Heart left ventricle (tissue), 16 donors: ENCODE data around the gene PHF20. TPM values are rescaled to one million over a fixed set of nuclear protein-coding genes. Genes with fewer than 3 reads are reported as not detected.
"Not testable (repeated sequence)": the region's sequence is repeated elsewhere in the genome, so short reads cannot be mapped to it uniquely, and the experiment has no call there.

ENCODE experiments used
- ATAC-seq, 4 donors: fragments of 200-7000 bp; cut with Tn5 transposase; one replicate each; pipeline ENCODE4 v1.9.1; 2020 to 2022; ENCODE audit warnings: moderate library complexity in 4 of 4, mild to moderate bottlenecking in 3 of 4, moderate number of reproducible peaks in 1 of 4
- DNase-seq, 5 donors: peaks; one replicate each; pipeline ENCODE4 v3.0.0-alpha.2; 2020
- H3K27ac ChIP-seq, 12 donors: fragments of 200-600 bp; sonication (generic) in 4 of 12; one replicate each; pipeline versions ENCODE4 v1.5.0 to v1.8.0; 2016 to 2022; ENCODE audit warnings: mild to moderate bottlenecking in 2 of 12
- H3K27me3 ChIP-seq, 9 donors: fragments of 200-600 bp; sonication (generic) in 2 of 9; one replicate each; pipeline versions ENCODE4 v1.5.1 to v1.8.0; 2016 to 2022; ENCODE audit warnings: mild to moderate bottlenecking in 3 of 9
- H3K36me3 ChIP-seq, 9 donors: fragments of 200-600 bp; sonication (generic) in 2 of 9; one replicate each; pipeline versions ENCODE4 v1.5.0 to v1.8.0; 2018 to 2022; ENCODE audit warnings: mild to moderate bottlenecking in 2 of 9
- H3K4me1 ChIP-seq, 12 donors: fragments of 200-600 bp; sonication (generic) in 4 of 12; one replicate each; pipeline versions ENCODE4 v1.5.0 to v1.8.0; 2016 to 2022; ENCODE audit warnings: mild to moderate bottlenecking in 3 of 12
- H3K4me3 ChIP-seq, 12 donors: fragments of 200-600 bp; sonication (generic) in 4 of 12; one replicate each; pipeline versions ENCODE4 v1.5.0 to v1.8.0; 2017 to 2022; ENCODE audit warnings: mild to moderate bottlenecking in 9 of 12, moderate library complexity in 4 of 12
- H3K9me3 ChIP-seq, 12 donors: fragments of 200-600 bp; sonication (generic) in 4 of 12; one replicate each; pipeline versions ENCODE4 v1.5.0 to v1.8.0; 2016 to 2022; ENCODE audit warnings: mild to moderate bottlenecking in 1 of 12
- POLR2A ChIP-seq, 2 donors: fragments of 450-650 bp; IDR thresholded peaks; one replicate each; pipeline ENCODE4 v1.6.1; 2017; ENCODE audit warnings: antibody characterized with exemption in 2 of 2, mild to moderate bottlenecking in 2 of 2, moderate library complexity in 2 of 2
- WGBS, 4 donors: extraction: QIAGEN DNeasy Blood & Tissue Kit in 2 of 4; methylation state at CpG; one replicate each; pipeline versions ENCODE4 v1.1.5 to v1.1.7; 2013 to 2018; 5-methylcytosine and 5-hydroxymethylcytosine counted together
- intact Hi-C, 10 donors: fragments of 100-400 bp; cut with DNase I; formaldehyde crosslinking; loops; one replicate each; pipeline versions ENCODE4 v1.11.1 to v1.14.2; 2022
- polyA plus RNA-seq, 2 donors: library from polyadenylated mRNA; stranded (reverse); fragments of 200-250 nt; gene quantifications; one replicate each; pipeline ENCODE4 v1.2.3, GENCODE V29; 2013
- total RNA-seq, 9 donors: library from RNA; depleted of rRNA in 2 of 9; stranded (reverse); fragments of >200 nt in 2 of 9; fragmentation: NEBNext Ultra II Directional in 3 of 9; extraction: Animal tissue kit (Norgen Biotek cat#: 25700) in 3 of 9; gene quantifications; one replicate each; pipeline versions ENCODE4 v1.1.0 to v1.2.4, GENCODE V29; 2016 to 2023
- TF ChIP-seq, protein P1 (sequence below), 12 donors: fragments of 200-600 bp; sonication (generic) in 4 of 12; IDR thresholded peaks; one replicate each; pipeline versions ENCODE4 v1.5.0 to v1.8.0; 2018 to 2022; ENCODE audit warnings: antibody characterized with exemption in 12 of 12, mild to moderate bottlenecking in 5 of 12
- donor health status: ischemic (EF 13 %, LVEDD 7.1; RV severe dilation, severe dysfunction).
- donor health status: healthy with polysubstance abuse.
- donor health status: DM: no; HTN: yes; CAD: no.
- donor health status: DM: no; HTN: no; CAD: no.
- donor health status: ischemic (EF 25% LVEDD 6.9; RV normal size, moderate dysfunction).
- donor health status: ischemic (EF 25% LVEDD 5.7; RV mildly dilated, moderate dysfunction).
- donor health status: healthy.
- donor health status: DM: yes; HTN: yes; CAD: no.
- donor health status: ischemic (EF 35%, LVEDD 5.7; RV mildly dilated, moderate dysfunction).
- donor health status: nonischemic (EF 11% LVEDD 7.7; RV severe dilation, severe dysfunction).
- donor health status: DM: yes; HTN: yes; CAD: no.
- donor health status: PGD.
- donor health status: ischemic (EF 29% LVEDD 5.4; RV normal size, mild dysfunction).
- donor health status: nonischemic (EF 23%, LVEDD 6.1; RV moderate dilation, normal function).

PHF20 gene
- total and polyA plus RNA-seq, 11 donors, result 25.8 to 48.9 (median 36.5) TPM

DNA sequence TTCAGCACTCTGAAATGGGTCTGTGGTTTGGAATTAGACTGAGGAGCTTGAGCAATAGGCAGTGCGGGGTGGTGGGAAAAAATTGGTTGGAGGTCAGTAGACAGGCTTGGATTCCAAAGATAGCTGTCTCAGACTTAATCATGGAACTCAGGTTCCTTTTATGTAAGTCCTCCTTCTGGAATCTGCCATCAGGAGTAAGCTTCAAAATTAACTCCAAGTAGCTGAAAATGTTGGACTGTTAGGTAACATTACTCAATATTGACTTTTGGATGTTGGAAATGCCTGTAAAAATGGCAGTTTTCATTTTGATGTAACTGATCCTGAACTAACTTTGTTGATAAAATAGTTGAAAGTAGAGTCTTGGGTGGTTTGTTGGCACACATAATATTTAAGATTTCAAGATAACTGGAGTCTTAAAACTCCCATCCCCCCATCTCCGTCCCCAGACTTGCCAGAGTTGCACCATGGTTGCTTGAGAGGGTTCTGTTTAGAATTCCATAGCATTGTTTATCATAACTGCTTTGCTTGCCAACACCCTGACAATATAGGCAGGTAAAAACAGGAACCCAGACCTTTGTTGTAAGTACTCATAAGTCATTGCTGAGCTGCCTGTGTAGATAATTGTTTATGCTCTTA is 83.0 kb downstream of the PHF20 start:
- 92 to 100% (median 97%) methylated on average over 2 of the region's 2 CpGs for WGBS, 4 donors
- ATAC-seq (no peak), DNase-seq (no peak)
- H3K9me3 ChIP-seq, result no peaks in the 10 kb centered on the region
- no peak for TF ChIP-seq POLR2A (IDR thresholded peaks at IDR 0.05)
- TF ChIP-seq, protein P1, sequence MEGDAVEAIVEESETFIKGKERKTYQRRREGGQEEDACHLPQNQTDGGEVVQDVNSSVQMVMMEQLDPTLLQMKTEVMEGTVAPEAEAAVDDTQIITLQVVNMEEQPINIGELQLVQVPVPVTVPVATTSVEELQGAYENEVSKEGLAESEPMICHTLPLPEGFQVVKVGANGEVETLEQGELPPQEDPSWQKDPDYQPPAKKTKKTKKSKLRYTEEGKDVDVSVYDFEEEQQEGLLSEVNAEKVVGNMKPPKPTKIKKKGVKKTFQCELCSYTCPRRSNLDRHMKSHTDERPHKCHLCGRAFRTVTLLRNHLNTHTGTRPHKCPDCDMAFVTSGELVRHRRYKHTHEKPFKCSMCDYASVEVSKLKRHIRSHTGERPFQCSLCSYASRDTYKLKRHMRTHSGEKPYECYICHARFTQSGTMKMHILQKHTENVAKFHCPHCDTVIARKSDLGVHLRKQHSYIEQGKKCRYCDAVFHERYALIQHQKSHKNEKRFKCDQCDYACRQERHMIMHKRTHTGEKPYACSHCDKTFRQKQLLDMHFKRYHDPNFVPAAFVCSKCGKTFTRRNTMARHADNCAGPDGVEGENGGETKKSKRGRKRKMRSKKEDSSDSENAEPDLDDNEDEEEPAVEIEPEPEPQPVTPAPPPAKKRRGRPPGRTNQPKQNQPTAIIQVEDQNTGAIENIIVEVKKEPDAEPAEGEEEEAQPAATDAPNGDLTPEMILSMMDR (IDR thresholded peaks at IDR 0.05), result no peak
- H3K4me1 ChIP-seq, result peaks cover 0 to 9% (median 0%) of the 10 kb centered on the region in 12 donors
- intact Hi-C loops, result no loop called here
- H3K27me3 ChIP-seq, result no peaks in the 10 kb centered on the region
- no peak overlapping the region for H3K27ac ChIP-seq
- peaks cover 0 to 52% (median 25%) of the 10 kb centered on the region in 9 donors for H3K36me3 ChIP-seq
- H3K4me3 ChIP-seq, result no peak overlapping the region

DNA sequence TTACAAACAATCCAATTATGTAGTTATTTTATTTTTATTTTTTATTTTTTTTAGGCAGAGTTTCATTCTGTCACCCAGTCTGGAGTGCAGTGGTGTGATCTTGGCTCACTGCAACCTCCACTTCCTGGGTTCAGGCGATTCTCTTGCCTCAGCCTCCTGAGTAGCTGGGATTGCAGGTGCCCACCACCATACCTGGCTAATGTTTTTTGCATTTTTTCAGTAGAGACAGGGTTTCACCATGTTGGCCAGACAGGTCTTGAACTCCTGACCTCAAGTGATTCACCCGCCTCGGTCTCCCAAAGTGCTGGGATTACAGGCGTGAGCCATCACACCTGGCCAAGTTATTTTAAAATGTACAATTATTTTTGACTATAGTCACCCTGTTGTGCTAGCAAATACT is 83.8 kb downstream of the PHF20 start:
- peaks cover 0 to 52% (median 25%) of the 10 kb centered on the region in 9 donors for H3K36me3 ChIP-seq
- H3K4me3 ChIP-seq, H3K27me3 ChIP-seq, H3K27ac ChIP-seq, H3K9me3 ChIP-seq, ATAC-seq, H3K4me1 ChIP-seq, DNase-seq, intact Hi-C loops: not testable (repeated sequence)
- 91 to 97% (median 97%) methylated on average over 4 of the region's 4 CpGs for WGBS, 4 donors

DNA sequence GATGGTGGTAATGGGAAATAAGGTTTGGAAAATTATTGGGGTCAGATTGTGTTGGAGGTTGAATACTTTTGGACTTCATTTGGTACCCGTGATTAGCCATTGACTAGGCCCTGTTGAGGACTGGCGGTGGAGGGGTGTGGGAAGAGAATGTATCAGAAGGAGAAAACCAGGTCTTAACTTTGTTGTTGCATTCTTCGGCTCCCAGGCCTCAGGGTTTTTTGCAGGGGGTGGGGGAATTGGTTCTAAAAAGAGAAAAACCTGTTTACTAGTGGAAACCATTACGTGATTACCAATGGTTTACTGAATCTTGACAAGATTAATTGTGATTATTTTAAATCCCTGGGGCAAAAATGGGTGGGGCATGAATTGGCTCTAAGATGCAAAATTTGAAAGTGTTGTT is 85.1 kb downstream of the PHF20 start:
- Histone ChIP-seq H3K36me3 (peaks cover 0 to 53% (median 21%) of the 10 kb centered on the region in 9 donors), H3K4me1 (peaks cover 0 to 3% (median 0%) of the 10 kb centered on the region in 12 donors), H3K9me3 (no peaks in the 10 kb centered on the region), H3K27me3 (no peaks in the 10 kb centered on the region), H3K4me3 (no peak overlapping the region), H3K27ac (no peak overlapping the region)
- intact Hi-C loops, result no loop called here
- ATAC-seq (no peak), DNase-seq (no peak)
- TF ChIP-seq, protein P1 (IDR thresholded peaks at IDR 0.05), result no peak
- TF ChIP-seq POLR2A (IDR thresholded peaks at IDR 0.05), result no peak
- WGBS, 4 donors, result 91 to 96% (median 95%) methylated on average over 4 of the region's 4 CpGs

DNA sequence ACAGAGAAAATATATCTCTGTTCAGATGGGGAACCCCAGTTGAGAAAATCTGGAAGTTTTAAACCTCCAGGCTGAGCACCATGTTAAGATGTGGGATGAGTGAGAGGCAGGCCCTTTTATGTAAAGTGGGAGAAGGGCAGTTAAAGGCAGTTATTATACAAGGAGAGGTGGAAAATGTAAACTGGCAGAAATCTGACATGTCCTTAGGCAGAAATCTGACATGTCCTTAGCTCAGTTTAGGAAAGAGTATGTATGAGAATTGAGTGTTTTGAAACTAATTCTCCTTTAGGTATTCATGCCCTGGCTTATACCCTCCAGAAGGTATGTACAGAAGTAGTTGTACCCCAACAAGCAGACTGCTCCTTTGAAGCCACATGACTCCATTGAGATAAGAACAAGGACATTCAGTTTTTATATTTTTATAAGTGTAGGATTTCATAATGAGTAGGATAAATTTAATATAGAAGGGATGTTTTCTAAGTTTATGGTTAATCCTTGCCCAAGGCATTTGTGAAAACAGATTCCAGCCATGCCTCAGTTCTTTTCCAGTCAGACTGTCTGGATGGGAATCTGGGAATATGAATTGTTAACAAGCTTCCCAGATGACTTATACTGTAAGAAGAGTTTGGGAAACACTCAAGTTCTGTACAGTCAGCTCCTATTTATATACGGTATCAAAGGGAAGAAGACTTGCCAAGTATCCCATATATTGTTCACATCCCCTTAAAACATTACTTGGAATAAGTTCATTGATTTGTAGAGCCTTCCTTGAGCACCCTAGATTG is 94.8 kb downstream of the PHF20 start:
- ATAC-seq (peak in 1 of 4 donors; percentile 47), DNase-seq (no peak)
- TF ChIP-seq, protein P1 (IDR thresholded peaks at IDR 0.05), result no peak
- TF ChIP-seq POLR2A (IDR thresholded peaks at IDR 0.05), result no peak
- intact Hi-C loops, result no loop called here
- no peak overlapping the region for H3K4me3 ChIP-seq
- WGBS, 4 donors, result 56 to 80% (median 69%) methylated on average over 1 of the region's 1 CpG
- no peaks in the 10 kb centered on the region for H3K27me3 ChIP-seq
- peaks cover 0 to 37% (median 17%) of the 10 kb centered on the region in 9 donors for H3K36me3 ChIP-seq
- H3K27ac ChIP-seq, result no peak overlapping the region
- H3K4me1 ChIP-seq, result peaks cover 0 to 13% (median 5%) of the 10 kb centered on the region in 12 donors
- H3K9me3 ChIP-seq, result no peaks in the 10 kb centered on the region
